ENCODE measurements around the gene TMED4. TPM values are rescaled to one million over a fixed set of nuclear protein-coding genes. Genes with fewer than 3 reads are reported as not detected.

Gene TMED4
- total and polyA plus RNA-seq, 2 donors (not counting 1 experiment from before 2014, with no cell fraction given), result 84.1 to 102 TPM

DNA sequence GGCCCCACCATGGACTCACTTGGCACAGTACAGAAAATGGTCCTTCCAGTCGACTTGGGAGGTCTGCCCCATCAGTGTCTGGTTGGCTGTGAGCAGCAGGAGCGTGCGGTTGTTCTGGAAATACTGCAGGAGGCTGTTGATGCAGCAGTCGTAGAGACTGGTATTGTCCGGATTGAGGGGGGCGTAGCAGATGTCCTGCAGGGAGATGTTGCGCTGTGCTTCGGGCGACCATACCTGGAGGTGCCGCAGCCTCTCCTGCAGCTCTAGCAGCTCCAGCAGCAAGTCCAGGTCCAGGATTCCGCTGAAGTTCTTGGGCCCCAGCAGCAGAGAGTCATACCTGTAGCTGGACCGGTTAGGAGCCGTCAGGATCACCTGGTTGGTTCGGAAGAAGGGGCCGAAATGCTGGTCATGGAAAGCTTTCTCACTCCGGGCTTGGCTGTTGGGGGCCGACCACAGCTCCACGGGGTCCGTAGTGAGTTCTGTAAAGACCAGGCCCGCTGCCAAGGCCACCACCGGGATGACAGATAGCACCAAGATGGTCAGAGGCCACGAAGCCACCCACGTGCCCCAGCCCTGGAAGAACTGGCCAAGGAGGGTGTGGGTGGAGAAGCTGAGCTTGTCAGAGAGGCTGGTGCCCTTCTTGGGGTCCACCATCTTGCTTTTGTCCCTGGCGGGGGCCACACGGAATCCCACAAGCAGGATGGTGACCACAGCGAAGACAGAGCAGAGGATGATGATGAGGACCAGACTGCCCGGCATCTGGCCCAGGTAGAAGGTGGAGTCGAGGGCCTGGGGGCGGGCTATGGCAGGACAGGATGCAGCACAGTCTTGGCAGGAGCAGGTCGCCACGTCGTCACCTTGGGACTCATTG, 43.0 kb downstream of the TMED4 start:
- intact Hi-C loops (cut with micrococcal nuclease), result no loop called here
- CTCF ChIA-PET, result no interaction called here
- 95% methylated on average over 32 of the region's 32 CpGs for WGBS (ENCODE audit: insufficient coverage)
- Histone ChIP-seq H3K79me2 (ENCODE audit: control insufficient read depth, insufficient read depth, low read length) (no peaks in the 10 kb centered on the region), H3K4me2 (replicated peaks; ENCODE audit: low read depth, low read length, poor library complexity, severe bottlenecking) (no peak overlapping the region), H2AFZ (ENCODE audit: insufficient read depth, low read depth, low read length, poor library complexity, severe bottlenecking) (no peak overlapping the region), H3K27ac (ENCODE audit: low read length in 2 of 2) (no peak overlapping the region), H3K4me3 (ENCODE audit: control extremely low read depth in 1 of 5, extremely low read depth in 1 of 5, insufficient read depth in 1 of 5, low read depth in 2 of 5, low read length in 4 of 5) (no peak overlapping the region), H3K9me3 (ENCODE audit: control extremely low read depth in 1 of 3, control insufficient read depth in 2 of 3, insufficient read depth in 1 of 3, low read length in 2 of 3) (no peaks in the 10 kb centered on the region), H4K20me1 (ENCODE audit: control insufficient read depth, insufficient read depth, low read length, poor library complexity, severe bottlenecking) (no peaks in the 10 kb centered on the region), H3K4me1 (ENCODE audit: control insufficient read depth in 2 of 2, insufficient read depth in 2 of 2, low read length in 2 of 2) (no peaks in the 10 kb centered on the region), H3K9ac (ENCODE audit: low read length) (no peak overlapping the region), H3K36me3 (replicated peaks in 1 of 2; ENCODE audit: control extremely low read depth in 1 of 2, control insufficient read depth in 1 of 2, extremely low read depth in 1 of 2, insufficient read depth in 2 of 2, low read length in 1 of 2) (no peaks in the 10 kb centered on the region), H3K27me3 (replicated peaks in 1 of 4; ENCODE audit: control extremely low read depth in 1 of 4, control insufficient read depth in 3 of 4, insufficient read depth in 4 of 4, low read length in 3 of 4) (no peaks in the 10 kb centered on the region)
- TF ChIP-seq, protein P1, sequence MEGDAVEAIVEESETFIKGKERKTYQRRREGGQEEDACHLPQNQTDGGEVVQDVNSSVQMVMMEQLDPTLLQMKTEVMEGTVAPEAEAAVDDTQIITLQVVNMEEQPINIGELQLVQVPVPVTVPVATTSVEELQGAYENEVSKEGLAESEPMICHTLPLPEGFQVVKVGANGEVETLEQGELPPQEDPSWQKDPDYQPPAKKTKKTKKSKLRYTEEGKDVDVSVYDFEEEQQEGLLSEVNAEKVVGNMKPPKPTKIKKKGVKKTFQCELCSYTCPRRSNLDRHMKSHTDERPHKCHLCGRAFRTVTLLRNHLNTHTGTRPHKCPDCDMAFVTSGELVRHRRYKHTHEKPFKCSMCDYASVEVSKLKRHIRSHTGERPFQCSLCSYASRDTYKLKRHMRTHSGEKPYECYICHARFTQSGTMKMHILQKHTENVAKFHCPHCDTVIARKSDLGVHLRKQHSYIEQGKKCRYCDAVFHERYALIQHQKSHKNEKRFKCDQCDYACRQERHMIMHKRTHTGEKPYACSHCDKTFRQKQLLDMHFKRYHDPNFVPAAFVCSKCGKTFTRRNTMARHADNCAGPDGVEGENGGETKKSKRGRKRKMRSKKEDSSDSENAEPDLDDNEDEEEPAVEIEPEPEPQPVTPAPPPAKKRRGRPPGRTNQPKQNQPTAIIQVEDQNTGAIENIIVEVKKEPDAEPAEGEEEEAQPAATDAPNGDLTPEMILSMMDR (IDR thresholded peaks at IDR 0.05), result no peak
- no peak for TF ChIP-seq EZH2 (IDR thresholded peaks at IDR 0.05; ENCODE audit: borderline replicate concordance, insufficient read depth, low read depth, low read length, poor library complexity, severe bottlenecking)
- ATAC-seq (ENCODE audit: low read depth) (no peak), DNase-seq (no peak)
- H3K9me3 Mint-ChIP-seq (ENCODE audit: insufficient read depth), result no peaks in the 10 kb centered on the region
- no peak overlapping the region for H3K4me3 Mint-ChIP-seq
- POLR2A ChIA-PET, result no interaction called here
- no peaks in the 10 kb centered on the region for H3K4me1 Mint-ChIP-seq
- H3K27ac Mint-ChIP-seq, result no peak overlapping the region
- no peaks in the 10 kb centered on the region for H3K27me3 Mint-ChIP-seq

DNA sequence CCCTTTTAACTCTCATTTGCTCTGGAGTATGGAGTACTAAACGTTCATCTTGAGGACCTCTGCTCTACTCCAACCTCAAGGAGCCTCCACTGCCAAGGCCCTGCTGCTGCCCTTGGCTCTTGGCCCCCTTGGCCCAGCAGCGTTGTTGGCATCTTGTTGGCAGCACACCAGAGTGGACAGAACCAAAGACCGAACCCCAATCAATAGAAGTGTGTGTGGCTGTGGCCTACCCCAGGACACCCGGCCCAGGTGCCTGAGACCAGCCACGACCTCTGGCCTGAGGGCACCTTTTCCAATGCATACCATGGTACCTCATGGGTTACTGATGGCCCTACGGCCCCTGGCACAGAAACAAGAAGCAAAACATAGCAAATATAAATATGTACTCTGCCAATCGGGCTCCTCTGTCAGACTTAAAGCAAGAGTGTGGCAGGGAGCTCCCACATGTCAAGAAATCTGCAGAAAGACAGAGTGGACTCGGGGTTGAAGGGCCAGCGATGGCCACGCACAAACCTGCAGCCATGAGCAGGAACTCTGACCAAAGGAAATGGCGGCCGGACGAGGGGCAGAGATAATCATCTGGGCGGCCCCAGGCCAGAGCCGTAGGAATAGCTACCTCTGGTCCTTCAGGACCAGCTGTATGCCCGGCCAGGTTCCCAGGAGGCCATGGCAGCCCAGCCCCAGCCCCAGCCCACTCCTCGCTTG, 43.8 kb downstream of the TMED4 start:
- Histone ChIP-seq H3K27ac (ENCODE audit: low read length in 2 of 2) (no peak overlapping the region), H3K27me3 (replicated peaks in 1 of 4; ENCODE audit: control extremely low read depth in 1 of 4, control insufficient read depth in 3 of 4, insufficient read depth in 4 of 4, low read length in 3 of 4) (no peaks in the 10 kb centered on the region), H3K4me1 (ENCODE audit: control insufficient read depth in 2 of 2, insufficient read depth in 2 of 2, low read length in 2 of 2) (no peaks in the 10 kb centered on the region), H3K79me2 (ENCODE audit: control insufficient read depth, insufficient read depth, low read length) (no peaks in the 10 kb centered on the region), H3K4me2 (replicated peaks; ENCODE audit: low read depth, low read length, poor library complexity, severe bottlenecking) (no peak overlapping the region), H3K4me3 (ENCODE audit: control extremely low read depth in 1 of 5, extremely low read depth in 1 of 5, insufficient read depth in 1 of 5, low read depth in 2 of 5, low read length in 4 of 5) (no peak overlapping the region), H3K36me3 (replicated peaks in 1 of 2; ENCODE audit: control extremely low read depth in 1 of 2, control insufficient read depth in 1 of 2, extremely low read depth in 1 of 2, insufficient read depth in 2 of 2, low read length in 1 of 2) (no peaks in the 10 kb centered on the region), H4K20me1 (ENCODE audit: control insufficient read depth, insufficient read depth, low read length, poor library complexity, severe bottlenecking) (no peaks in the 10 kb centered on the region), H3K9me3 (ENCODE audit: control extremely low read depth in 1 of 3, control insufficient read depth in 2 of 3, insufficient read depth in 1 of 3, low read length in 2 of 3) (no peaks in the 10 kb centered on the region), H3K9ac (ENCODE audit: low read length) (no peak overlapping the region), H2AFZ (ENCODE audit: insufficient read depth, low read depth, low read length, poor library complexity, severe bottlenecking) (no peak overlapping the region)
- ChIA-PET POLR2A (no interaction called here), CTCF (no interaction called here)
- no peak for DNase-seq
- no peak for ATAC-seq (ENCODE audit: low read depth)
- intact Hi-C loops (cut with micrococcal nuclease), result no loop called here
- Mint-ChIP-seq H3K27ac (no peak overlapping the region), H3K27me3 (no peaks in the 10 kb centered on the region), H3K4me3 (no peak overlapping the region), H3K4me1 (no peaks in the 10 kb centered on the region), H3K9me3 (ENCODE audit: insufficient read depth) (no peaks in the 10 kb centered on the region)
- TF ChIP-seq, protein P1 (IDR thresholded peaks at IDR 0.05), result no peak
- no peak for TF ChIP-seq EZH2 (IDR thresholded peaks at IDR 0.05; ENCODE audit: borderline replicate concordance, insufficient read depth, low read depth, low read length, poor library complexity, severe bottlenecking)
- 89% methylated on average over 16 of the region's 17 CpGs for WGBS (ENCODE audit: insufficient coverage)

Measured in B cell (primary cell).